Large intestine (tissue), 12 donors: ENCODE measurements around the gene NONO. TPM values are rescaled to one million over a fixed set of nuclear protein-coding genes. Genes with fewer than 3 reads are reported as not detected.

Experiments
- DNase-seq, 2 donors: peaks; one replicate each; pipeline versions ENCODE4 v3.0.0 to v3.0.0-alpha.2; 2013
- H3K27ac ChIP-seq: one replicate; pipeline ENCODE4 v1.5.1; 2013; ENCODE audit warnings: low read length
- H3K27me3 ChIP-seq: 2 replicates; pipeline ENCODE4 v1.6.1; 2013; ENCODE audit warnings: low read length; ENCODE audit not compliant: control insufficient read depth, insufficient read depth
- H3K36me3 ChIP-seq: 2 replicates; pipeline ENCODE4 v1.6.1; 2013; ENCODE audit warnings: low read length; ENCODE audit not compliant: control insufficient read depth, insufficient read depth
- H3K4me1 ChIP-seq: one replicate; pipeline ENCODE4 v1.6.1; 2013; ENCODE audit warnings: low read length; ENCODE audit not compliant: control insufficient read depth, insufficient read depth
- H3K4me3 ChIP-seq: one replicate; pipeline ENCODE4 v1.5.1; 2013; ENCODE audit warnings: low read length
- H3K9me3 ChIP-seq: one replicate; pipeline ENCODE4 v1.6.1; 2013; ENCODE audit warnings: mild to moderate bottlenecking, low read depth, low read length, moderate library complexity; ENCODE audit not compliant: control insufficient read depth
- WGBS: methylation state at CpG from one replicate; pipeline ENCODE4 v1.1.5; 2013; ENCODE audit warnings: low lambda C conversion rate; ENCODE audit not compliant: insufficient coverage; 5-methylcytosine and 5-hydroxymethylcytosine counted together
- long read RNA-seq, 11 donors: transcript quantifications; one replicate each; lab custom pipeline, GENCODE V29; 2026
- polyA plus RNA-seq: library from polyadenylated mRNA; unstranded; fragments of 120-200 nt; gene quantifications from one replicate; pipeline ENCODE4 v1.2.1, GENCODE V29; 2013

NONO gene, protein sequence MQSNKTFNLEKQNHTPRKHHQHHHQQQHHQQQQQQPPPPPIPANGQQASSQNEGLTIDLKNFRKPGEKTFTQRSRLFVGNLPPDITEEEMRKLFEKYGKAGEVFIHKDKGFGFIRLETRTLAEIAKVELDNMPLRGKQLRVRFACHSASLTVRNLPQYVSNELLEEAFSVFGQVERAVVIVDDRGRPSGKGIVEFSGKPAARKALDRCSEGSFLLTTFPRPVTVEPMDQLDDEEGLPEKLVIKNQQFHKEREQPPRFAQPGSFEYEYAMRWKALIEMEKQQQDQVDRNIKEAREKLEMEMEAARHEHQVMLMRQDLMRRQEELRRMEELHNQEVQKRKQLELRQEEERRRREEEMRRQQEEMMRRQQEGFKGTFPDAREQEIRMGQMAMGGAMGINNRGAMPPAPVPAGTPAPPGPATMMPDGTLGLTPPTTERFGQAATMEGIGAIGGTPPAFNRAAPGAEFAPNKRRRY
- 339 TPM for polyA plus RNA-seq
- long read RNA-seq, donor 1, transcript NONO-201 (12 exons, 2,713 nt), result major isoform, 35 of 52 reads
- long read RNA-seq, donor 1, partial matches to known transcripts, result 11 of 52 reads
- long read RNA-seq, donor 1, other reads (novel, unspliced or antisense), result 0 of 52 reads
- long read RNA-seq, donor 2, transcript NONO-201 (12 exons, 2,713 nt), result major isoform, 75 of 157 reads
- long read RNA-seq, donor 2, transcript NONO-202 (11 exons, 2,606 nt), result minor isoform, 7 of 157 reads
- long read RNA-seq, donor 2, partial matches to known transcripts, result 71 of 157 reads
- long read RNA-seq, donor 2, other reads (novel, unspliced or antisense), result 0 of 157 reads
- long read RNA-seq, donor 3, transcript NONO-202 (11 exons, 2,606 nt), result minor isoform, 7 of 191 reads
- long read RNA-seq, donor 3, transcript NONO-201 (12 exons, 2,713 nt), result major isoform, 94 of 191 reads
- long read RNA-seq, donor 3, partial matches to known transcripts, result 84 of 191 reads
- long read RNA-seq, donor 3, other reads (novel, unspliced or antisense), result 5 of 191 reads
- long read RNA-seq, donor 4, partial matches to known transcripts, result 54 of 59 reads
- long read RNA-seq, donor 4, other reads (novel, unspliced or antisense), result 0 of 59 reads
- long read RNA-seq, donor 5, transcript NONO-201 (12 exons, 2,713 nt), result major isoform, 32 of 71 reads
- long read RNA-seq, donor 5, partial matches to known transcripts, result 34 of 71 reads
- long read RNA-seq, donor 5, other reads (novel, unspliced or antisense), result 0 of 71 reads
- long read RNA-seq, donor 6, transcript NONO-201 (12 exons, 2,713 nt), result major isoform, 51 of 130 reads
- long read RNA-seq, donor 6, partial matches to known transcripts, result 75 of 130 reads
- long read RNA-seq, donor 6, other reads (novel, unspliced or antisense), result 0 of 130 reads
- long read RNA-seq, donor 7, transcript NONO-201 (12 exons, 2,713 nt), result major isoform, 17 of 40 reads
- long read RNA-seq, donor 7, partial matches to known transcripts, result 21 of 40 reads
- long read RNA-seq, donor 7, other reads (novel, unspliced or antisense), result 0 of 40 reads
- long read RNA-seq, donor 8, transcript NONO-201 (12 exons, 2,713 nt), result major isoform, 62 of 601 reads
- long read RNA-seq, donor 8, partial matches to known transcripts, result 530 of 601 reads
- long read RNA-seq, donor 8, other reads (novel, unspliced or antisense), result 5 of 601 reads
- long read RNA-seq, donor 9, transcript NONO-201 (12 exons, 2,713 nt), result major isoform, 31 of 371 reads
- long read RNA-seq, donor 9, partial matches to known transcripts, result 335 of 371 reads
- long read RNA-seq, donor 9, other reads (novel, unspliced or antisense), result 0 of 371 reads
- long read RNA-seq, donor 10, transcript NONO-201 (12 exons, 2,713 nt), result major isoform, 61 of 108 reads
- long read RNA-seq, donor 10, transcript NONO-202 (11 exons, 2,606 nt), result minor isoform, 6 of 108 reads
- long read RNA-seq, donor 10, partial matches to known transcripts, result 38 of 108 reads
- long read RNA-seq, donor 10, other reads (novel, unspliced or antisense), result 0 of 108 reads
- long read RNA-seq, donor 11, transcript NONO-201 (12 exons, 2,713 nt), result major isoform, 39 of 71 reads
- long read RNA-seq, donor 11, partial matches to known transcripts, result 29 of 71 reads
- long read RNA-seq, donor 11, other reads (novel, unspliced or antisense), result 0 of 71 reads

DNA sequence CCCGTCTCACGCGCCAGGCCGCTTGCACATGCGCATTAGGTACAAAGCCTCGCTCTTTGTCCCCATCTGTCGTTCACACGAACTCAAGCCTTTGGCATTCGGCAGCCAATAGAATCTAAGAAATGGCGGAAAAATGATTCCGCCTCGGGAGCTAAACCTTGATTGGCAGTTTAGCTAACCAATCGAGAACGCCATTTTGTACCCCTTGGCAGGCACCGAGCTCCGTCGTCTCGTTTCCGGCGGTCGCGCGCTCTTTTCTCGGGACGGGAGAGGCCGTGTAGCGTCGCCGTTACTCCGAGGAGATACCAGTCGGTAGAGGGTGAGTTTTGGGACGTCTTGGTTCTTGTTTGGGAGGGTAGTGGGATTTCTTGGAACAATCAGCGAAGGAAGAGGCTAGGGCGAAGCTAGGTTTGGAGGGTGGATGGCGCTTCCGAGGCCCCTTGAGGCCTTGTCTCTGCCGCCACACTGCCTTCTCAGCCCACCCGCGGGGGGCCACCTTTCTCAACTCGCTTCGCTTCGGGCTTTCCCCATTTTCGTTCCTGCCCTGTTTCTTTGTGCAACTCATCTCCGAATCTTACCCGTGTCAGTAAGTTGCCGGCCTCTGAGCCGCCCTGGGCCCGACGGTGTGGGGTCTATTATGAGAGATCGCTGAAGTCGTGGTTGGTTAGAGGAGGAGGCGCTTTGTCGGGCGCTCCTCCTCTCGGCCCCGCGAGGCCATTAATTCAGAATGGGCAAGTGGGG is at the start of gene NONO:
TSS of gene NONO (plus strand) at position 233 of the 741 bp plus-strand sequence. CDS start 7,003 bp downstream, outside the sequence.
- no CpG with 5 or more reads among the region's 57 CpGs for WGBS
- H3K9me3 ChIP-seq, result no peaks in the 10 kb centered on the region
- peak within 1 kb of the TSS; percentile 68 for H3K4me3 ChIP-seq
- H3K36me3 ChIP-seq, result no peaks in the 10 kb centered on the region
- DNase-seq, result peak; percentile 95 to 98
- peaks cover 4% of the 10 kb centered on the region for H3K4me1 ChIP-seq
- H3K27me3 ChIP-seq, result no peaks in the 10 kb centered on the region
- H3K27ac ChIP-seq, result peak within 1 kb of the TSS; percentile 94

DNA sequence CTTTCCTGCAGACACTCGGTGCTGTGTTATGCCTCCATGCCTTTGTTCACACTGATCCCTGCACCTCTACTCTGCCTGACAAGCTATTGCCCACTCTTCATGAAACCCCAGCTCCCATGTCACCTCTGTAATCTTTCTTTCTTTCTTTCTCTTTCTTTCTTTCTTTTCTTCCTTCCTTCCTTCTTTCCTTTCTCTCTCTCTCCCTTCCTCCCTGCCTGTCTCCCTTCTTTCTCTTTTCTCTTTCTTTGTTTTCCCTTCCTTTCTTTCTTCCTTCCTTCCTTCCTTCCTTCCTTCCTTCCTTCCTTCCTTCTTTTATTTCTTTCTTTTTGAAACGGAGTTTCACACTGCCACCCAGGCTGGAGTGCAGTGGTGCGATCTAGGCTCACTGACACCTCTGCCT is 48.0 kb upstream of the NONO start:
- Histone ChIP-seq H3K4me1 (no peaks in the 10 kb centered on the region), H3K9me3 (no peaks in the 10 kb centered on the region), H3K27me3 (no peaks in the 10 kb centered on the region), H3K27ac (no peak overlapping the region), H3K4me3 (no peak overlapping the region), H3K36me3 (peaks cover 5% of the 10 kb centered on the region)
- no peak for DNase-seq
- WGBS, result no CpG with 5 or more reads among the region's 3 CpGs

DNA sequence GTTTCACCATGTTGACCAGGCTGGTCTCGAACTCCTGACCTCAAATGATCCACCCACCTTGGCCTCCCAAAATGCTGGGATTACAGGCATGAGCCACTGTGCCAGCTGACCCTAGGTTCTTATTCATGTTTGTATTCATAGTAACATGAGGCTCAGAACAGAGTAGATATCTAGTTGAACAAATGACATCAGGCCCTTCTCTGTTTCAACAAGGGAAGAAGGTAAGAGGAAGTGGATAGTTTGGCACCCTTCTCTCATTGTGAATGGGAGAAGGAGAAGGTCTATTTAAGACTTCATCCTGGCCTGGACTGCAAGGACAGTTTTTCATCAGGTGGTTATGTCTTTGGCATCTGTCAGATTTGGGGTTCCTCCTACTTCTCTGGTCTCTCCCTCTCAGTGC is 46.6 kb upstream of the NONO start:
- Histone ChIP-seq H3K27me3 (no peaks in the 10 kb centered on the region), H3K9me3 (no peaks in the 10 kb centered on the region), H3K27ac (no peak overlapping the region), H3K4me1 (no peaks in the 10 kb centered on the region), H3K4me3 (no peak overlapping the region), H3K36me3 (peaks cover 17% of the 10 kb centered on the region)
- WGBS, result no CpG with 5 or more reads among the region's 1 CpG
- no peak for DNase-seq

DNA sequence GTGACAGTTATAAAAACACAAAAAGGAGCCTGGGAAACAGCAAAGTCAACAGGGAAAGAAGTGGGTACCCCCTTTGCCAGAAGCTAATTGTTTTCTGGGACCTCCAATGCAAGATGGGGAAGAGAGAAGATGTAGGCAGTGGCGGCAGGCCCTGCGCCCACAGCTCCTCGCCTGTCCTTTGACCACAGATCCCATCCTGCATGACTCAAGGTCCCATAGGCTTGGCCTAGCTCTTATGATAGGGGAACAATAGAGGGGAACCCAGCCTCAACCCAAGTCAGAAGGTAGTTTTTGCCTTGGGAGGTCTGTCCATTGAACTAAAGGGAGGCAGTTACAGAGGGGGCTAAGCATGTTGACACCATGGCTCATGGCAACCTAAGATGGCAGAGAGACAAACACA is 43.7 kb upstream of the NONO start:
- H3K4me3 ChIP-seq, result no peak overlapping the region
- DNase-seq, result no peak
- no peaks in the 10 kb centered on the region for H3K4me1 ChIP-seq
- no peak overlapping the region for H3K27ac ChIP-seq
- no peaks in the 10 kb centered on the region for H3K27me3 ChIP-seq
- no peaks in the 10 kb centered on the region for H3K9me3 ChIP-seq
- no CpG with 5 or more reads among the region's 3 CpGs for WGBS
- H3K36me3 ChIP-seq, result peaks cover 46% of the 10 kb centered on the region

DNA sequence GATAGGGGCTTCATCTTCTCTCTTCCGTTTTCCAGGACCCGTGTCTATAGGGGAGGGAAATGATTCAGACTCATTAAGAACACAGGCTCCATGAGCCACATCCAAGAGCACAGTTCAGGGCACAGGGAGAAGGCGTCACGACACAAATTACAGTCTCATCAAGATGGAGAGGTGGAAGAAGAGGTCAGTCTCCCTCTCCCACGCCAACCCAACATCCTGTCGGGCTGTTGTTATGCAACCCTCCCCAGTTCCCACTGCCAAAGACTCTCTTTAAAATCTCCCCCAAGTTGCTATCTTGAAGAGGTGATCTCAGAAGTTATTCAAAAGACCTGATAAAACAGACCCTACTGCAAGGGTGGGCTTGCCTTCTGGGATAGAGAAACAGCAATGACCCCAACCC is 42.1 kb upstream of the NONO start:
- Histone ChIP-seq H3K9me3 (no peaks in the 10 kb centered on the region), H3K27ac (no peak overlapping the region), H3K36me3 (peaks cover 58% of the 10 kb centered on the region), H3K27me3 (no peaks in the 10 kb centered on the region), H3K4me1 (no peaks in the 10 kb centered on the region), H3K4me3 (no peak overlapping the region)
- WGBS, result no CpG with 5 or more reads among the region's 6 CpGs
- DNase-seq, result no peak

DNA sequence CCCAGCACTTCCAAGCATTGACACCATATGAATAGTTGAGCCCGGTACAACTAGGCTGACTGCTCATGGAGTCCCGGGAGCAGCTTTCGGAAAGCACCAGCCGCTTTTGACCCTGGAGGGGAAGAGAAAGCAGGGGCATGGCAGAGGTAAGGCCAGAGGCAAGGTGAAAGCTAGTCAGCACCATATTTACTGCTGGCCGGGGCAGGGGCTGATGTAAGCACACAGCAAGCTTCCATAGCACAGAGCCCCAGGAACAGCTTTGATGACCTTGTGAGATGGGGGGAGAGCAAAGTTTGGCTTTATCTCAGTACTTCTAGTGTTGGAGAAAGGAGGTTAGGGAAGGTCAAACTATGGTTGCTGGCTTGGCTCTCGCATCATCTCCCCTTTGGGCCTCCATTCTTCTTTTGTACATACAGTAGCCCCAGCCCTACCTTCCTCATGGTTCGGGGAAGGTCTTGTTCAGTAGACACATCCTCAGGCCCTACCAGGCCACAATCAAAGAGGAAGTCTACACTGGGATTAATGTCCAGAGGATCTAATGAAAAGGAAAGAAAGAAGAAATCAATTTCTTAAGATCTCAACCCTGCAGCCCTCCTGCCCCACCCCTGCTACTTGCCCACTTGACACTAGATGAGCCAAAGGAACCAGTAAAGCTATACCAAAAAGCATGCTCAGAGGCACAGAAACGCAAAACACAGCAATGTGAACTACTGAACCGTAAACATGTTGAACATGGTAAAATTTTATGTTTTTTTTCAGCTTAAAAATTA is 38.9 kb upstream of the NONO start:
- DNase-seq, result no peak
- WGBS, result no CpG with 5 or more reads among the region's 9 CpGs
- no peak overlapping the region for H3K27ac ChIP-seq
- H3K4me3 ChIP-seq, result no peak overlapping the region
- no peaks in the 10 kb centered on the region for H3K4me1 ChIP-seq
- no peaks in the 10 kb centered on the region for H3K27me3 ChIP-seq
- peaks cover 87% of the 10 kb centered on the region for H3K36me3 ChIP-seq
- H3K9me3 ChIP-seq, result no peaks in the 10 kb centered on the region

DNA sequence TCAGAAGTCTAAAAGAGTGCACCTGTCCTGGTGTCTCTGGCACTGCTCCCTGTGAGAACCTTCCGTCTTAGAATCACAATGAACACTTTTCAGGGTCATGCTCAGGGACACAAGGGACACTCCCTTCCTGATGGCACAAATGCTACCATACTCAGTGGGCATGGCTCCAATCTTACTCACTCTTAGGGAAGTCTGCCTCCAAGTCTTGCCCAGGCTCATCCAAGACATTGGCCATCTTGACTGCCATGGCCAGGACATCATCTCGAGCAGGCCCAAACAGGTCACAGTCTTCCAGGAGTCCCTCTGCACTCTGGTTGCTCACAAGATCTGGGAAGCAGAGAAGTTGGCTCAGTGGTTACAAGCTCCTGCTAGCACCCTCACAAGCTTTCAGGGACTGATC is 38.3 kb upstream of the NONO start:
- H3K36me3 ChIP-seq, result peaks cover 91% of the 10 kb centered on the region
- no peaks in the 10 kb centered on the region for H3K9me3 ChIP-seq
- DNase-seq, result no peak
- no CpG with 5 or more reads among the region's 2 CpGs for WGBS
- H3K27me3 ChIP-seq, result no peaks in the 10 kb centered on the region
- no peak overlapping the region for H3K4me3 ChIP-seq
- no peak overlapping the region for H3K27ac ChIP-seq
- no peaks in the 10 kb centered on the region for H3K4me1 ChIP-seq

DNA sequence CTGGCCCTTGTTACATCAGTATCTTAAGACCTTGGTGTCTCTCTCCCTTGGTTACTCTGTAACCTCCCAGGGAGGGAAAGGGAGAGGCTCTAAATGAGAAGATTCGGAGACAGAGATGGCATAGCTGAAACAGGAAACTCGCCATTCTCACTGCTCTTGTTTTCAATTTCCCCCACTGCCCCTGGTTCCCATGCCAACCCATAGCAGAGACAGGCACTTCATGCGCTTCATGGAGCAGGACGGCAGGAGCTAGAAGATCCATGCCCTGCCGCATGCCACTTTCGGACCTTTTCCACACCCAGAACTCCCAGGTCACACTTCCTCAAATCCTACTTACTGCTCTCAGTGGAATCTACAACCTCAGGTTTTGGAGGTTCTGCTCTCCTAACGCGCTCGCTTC is 32.6 kb upstream of the NONO start:
- no CpG with 5 or more reads among the region's 9 CpGs for WGBS
- Histone ChIP-seq H3K27me3 (no peaks in the 10 kb centered on the region), H3K9me3 (peaks cover 3% of the 10 kb centered on the region), H3K4me1 (peaks cover 26% of the 10 kb centered on the region), H3K36me3 (peaks cover 40% of the 10 kb centered on the region), H3K27ac (peak overlapping the region; percentile 63), H3K4me3 (peak overlapping the region; percentile 4)
- peak in 1 of 2 donors; percentile 30 for DNase-seq
